ENCODE results near the gene SNX30.

The SNX30 gene

GRCh38 chr9:112881331-112881730 is 130.8 kb downstream of the SNX30 start:
- no peak for FAIRE-seq
- DNase-seq (ENCODE audit: low spot score), result no peak

- DNase-seq (ENCODE audit: low spot score) (no peak), FAIRE-seq (no peak)
Observed at GRCh38 chr9:112884101-112884500, 133.5 kb downstream of the SNX30 start.

GRCh38 chr9:112884721-112885120 is 134.2 kb downstream of the SNX30 start:
- DNase-seq (ENCODE audit: low spot score) (no peak), FAIRE-seq (no peak)

- DNase-seq (ENCODE audit: low spot score) (no peak), FAIRE-seq (no peak)
Observed at GRCh38 chr9:112885324-112885723, 134.8 kb downstream of the SNX30 start.

GRCh38 chr9:112886351-112886750 is 135.8 kb downstream of the SNX30 start:
- no peak for DNase-seq (ENCODE audit: low spot score)
- FAIRE-seq, result no peak

GRCh38 chr9:112887381-112887780 is 136.8 kb downstream of the SNX30 start:
- DNase-seq (ENCODE audit: low spot score) (no peak), FAIRE-seq (no peak)

- no peak for FAIRE-seq
- no peak for DNase-seq (ENCODE audit: low spot score)
Observed at GRCh38 chr9:112890106-112891081, 139.8 kb downstream of the SNX30 start, which contains the start of gene SLC46A2. SLC46A2 (minus strand) TSS chr9:112890876; CDS start chr9:112890681, 195 bp downstream.

- no peak for DNase-seq (ENCODE audit: low spot score)
- no peak for FAIRE-seq
Observed at GRCh38 chr9:112891521-112891920, 141.0 kb downstream of the SNX30 start.

- no peak for FAIRE-seq
- DNase-seq (ENCODE audit: low spot score), result no peak
Observed at GRCh38 chr9:112892981-112893380, 142.4 kb downstream of the SNX30 start.

GRCh38 chr9:112894041-112894440 is 143.5 kb downstream of the SNX30 start:
- no peak for FAIRE-seq
- DNase-seq (ENCODE audit: low spot score), result no peak

GRCh38 chr9:112894699-112895098 is 144.1 kb downstream of the SNX30 start:
- DNase-seq (ENCODE audit: low spot score) (no peak), FAIRE-seq (no peak)

GRCh38 chr9:112896131-112896530 is 145.6 kb downstream of the SNX30 start:
- FAIRE-seq (no peak), DNase-seq (ENCODE audit: low spot score) (no peak)

- no peak for DNase-seq (ENCODE audit: low spot score)
Observed at GRCh38 chr9:112898872-112899311, 148.3 kb downstream of the SNX30 start.

GRCh38 chr9:112900488-112900887 is 149.9 kb downstream of the SNX30 start:
- no peak for FAIRE-seq
- DNase-seq (ENCODE audit: low spot score), result no peak

More at GRCh38 chr9:112898872-112899311, 148.3 kb downstream of the SNX30 start:
- FAIRE-seq, result no peak

- DNase-seq (ENCODE audit: low spot score), result no peak
- no peak for FAIRE-seq
Observed at GRCh38 chr9:112900901-112901300, 150.3 kb downstream of the SNX30 start.

- FAIRE-seq (no peak), DNase-seq (ENCODE audit: low spot score) (no peak)
Observed at GRCh38 chr9:112905084-112905483, 154.5 kb downstream of the SNX30 start.

- FAIRE-seq, result no peak
Observed at GRCh38 chr9:112911736-112912135, 161.2 kb downstream of the SNX30 start.

GRCh38 chr9:112912636-112913035 is 162.1 kb downstream of the SNX30 start:
- FAIRE-seq (no peak), DNase-seq (ENCODE audit: low spot score) (no peak)

More at GRCh38 chr9:112911736-112912135, 161.2 kb downstream of the SNX30 start:
- DNase-seq (ENCODE audit: low spot score), result no peak

- no peak for DNase-seq (ENCODE audit: low spot score)
- FAIRE-seq, result no peak
Observed at GRCh38 chr9:112913326-112913725, 162.8 kb downstream of the SNX30 start.

- DNase-seq (ENCODE audit: low spot score), result no peak
- no peak for FAIRE-seq
Observed at GRCh38 chr9:112914524-112914923, 164.0 kb downstream of the SNX30 start.

GRCh38 chr9:112917047-112917986 is 166.8 kb downstream of the SNX30 start:
- no peak for DNase-seq (ENCODE audit: low spot score)
- FAIRE-seq, result no peak

GRCh38 chr9:112917987-112918362 is 167.4 kb downstream of the SNX30 start:
- DNase-seq (ENCODE audit: low spot score) (no peak), FAIRE-seq (no peak)
